ENCODE results near the gene FTO. TPM values are rescaled to one million over a fixed set of nuclear protein-coding genes. Genes with fewer than 3 reads are reported as not detected.

FTO gene
- total and polyA plus RNA-seq, 2 of the 8 experiments (the other 6 are each of a cell fraction or from before 2014, with no cell fraction given), result 34.5 to 59.8 TPM

DNA sequence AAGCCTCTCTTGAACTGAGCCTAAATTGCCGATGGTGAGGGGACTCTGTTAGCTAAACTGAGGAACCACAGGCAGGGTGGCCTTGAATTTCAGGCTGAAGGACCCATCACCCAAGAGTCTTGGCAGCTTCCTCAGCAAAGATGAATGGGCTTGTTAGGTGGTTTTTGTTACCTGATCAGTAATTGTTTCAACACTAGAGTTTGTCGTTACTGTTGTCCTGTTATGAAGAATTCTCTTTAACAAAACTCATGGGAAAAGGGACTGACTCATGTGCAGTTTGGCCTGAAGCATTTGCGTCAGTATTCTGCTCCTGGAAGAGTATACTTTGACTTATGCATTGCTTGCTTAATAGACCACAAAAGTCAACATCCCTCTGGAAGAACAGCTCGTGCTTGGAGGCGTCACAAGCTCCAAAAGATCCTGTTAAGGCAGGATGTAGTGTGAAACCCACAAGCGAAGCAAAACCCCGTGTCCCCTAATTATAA is 376.6 kb downstream of the FTO start (continued):
- TF ChIP-seq CEBPB (IDR thresholded peaks at IDR 0.05; ENCODE audit: low read depth, low read length) (no peak), SP2 (IDR thresholded peaks at IDR 0.05; ENCODE audit: low read length) (no peak), PHF8 (conservative IDR thresholded peaks at IDR 0.05; ENCODE audit: low read depth, low read length) (no peak)
- TF ChIP-seq, protein P1, sequence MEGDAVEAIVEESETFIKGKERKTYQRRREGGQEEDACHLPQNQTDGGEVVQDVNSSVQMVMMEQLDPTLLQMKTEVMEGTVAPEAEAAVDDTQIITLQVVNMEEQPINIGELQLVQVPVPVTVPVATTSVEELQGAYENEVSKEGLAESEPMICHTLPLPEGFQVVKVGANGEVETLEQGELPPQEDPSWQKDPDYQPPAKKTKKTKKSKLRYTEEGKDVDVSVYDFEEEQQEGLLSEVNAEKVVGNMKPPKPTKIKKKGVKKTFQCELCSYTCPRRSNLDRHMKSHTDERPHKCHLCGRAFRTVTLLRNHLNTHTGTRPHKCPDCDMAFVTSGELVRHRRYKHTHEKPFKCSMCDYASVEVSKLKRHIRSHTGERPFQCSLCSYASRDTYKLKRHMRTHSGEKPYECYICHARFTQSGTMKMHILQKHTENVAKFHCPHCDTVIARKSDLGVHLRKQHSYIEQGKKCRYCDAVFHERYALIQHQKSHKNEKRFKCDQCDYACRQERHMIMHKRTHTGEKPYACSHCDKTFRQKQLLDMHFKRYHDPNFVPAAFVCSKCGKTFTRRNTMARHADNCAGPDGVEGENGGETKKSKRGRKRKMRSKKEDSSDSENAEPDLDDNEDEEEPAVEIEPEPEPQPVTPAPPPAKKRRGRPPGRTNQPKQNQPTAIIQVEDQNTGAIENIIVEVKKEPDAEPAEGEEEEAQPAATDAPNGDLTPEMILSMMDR (IDR thresholded peaks at IDR 0.05; ENCODE audit: control extremely low read depth in 1 of 3, insufficient read depth in 1 of 3, low read depth in 1 of 3, low read length in 3 of 3), result no peak

All from H1 (cell line).